OCI-LY7 (cell line): Measurements from ENCODE around the gene TRIM25. TPM values are rescaled to one million over a fixed set of nuclear protein-coding genes. Genes with fewer than 3 reads are reported as not detected.

ENCODE experiments used
- BruUV-seq: library from RNA; stranded (reverse); fragments of 400-500 nt; replicated peaks from 2 replicates; lab custom pipeline; 2021; lab: Mats Ljungman, UMichigan
- CTCF ChIA-PET: fragments of 300-600 bp; sonication (Branson Sonifier 250); formaldehyde crosslinking; loops from one replicate; lab custom pipeline; 2022; ENCODE audit warnings: antibody characterized with exemption; ENCODE audit not compliant: unreplicated experiment; lab: Charles Lee
- POLR2A ChIA-PET: fragments of 300-600 bp; sonication (Branson Sonifier 250); formaldehyde crosslinking; loops from one replicate; lab custom pipeline; 2022; ENCODE audit warnings: antibody characterized with exemption; lab: Charles Lee
- DNase-seq: peaks from one replicate; pipeline ENCODE4 v3.0.0-alpha.2; 2015; ENCODE audit warnings: low spot score
- H2AFZ ChIP-seq: fragments of 200-600 bp; sonication (generic), shearing (Covaris generic); 2 replicates; pipeline ENCODE4 v1.6.1; 2014; ENCODE audit warnings: mild to moderate bottlenecking, antibody characterized with exemption, low read length, moderate library complexity
- H3K27ac ChIP-seq: fragments of 200-600 bp; sonication (generic); 2 replicates; pipeline ENCODE4 v1.5.1; 2014; ENCODE audit warnings: mixed run types, low read depth, mild to moderate bottlenecking, moderate library complexity, low read length, inconsistent platforms; ENCODE audit not compliant: poor library complexity, severe bottlenecking
- H3K36me3 ChIP-seq: fragments of 200-600 bp; sonication (generic); 2 replicates; pipeline ENCODE4 v1.6.1; 2014; ENCODE audit warnings: mild to moderate bottlenecking, antibody characterized with exemption, low read length, moderate library complexity, mixed read lengths; ENCODE audit not compliant: insufficient read depth
- H3K4me1 ChIP-seq: fragments of 200-600 bp; sonication (generic); 2 replicates; pipeline ENCODE4 v1.5.1; 2014; ENCODE audit warnings: mild to moderate bottlenecking, low read length; ENCODE audit not compliant: insufficient read depth, poor library complexity, severe bottlenecking
- H3K4me2 ChIP-seq: fragments of 200-600 bp; sonication (generic); 2 replicates; pipeline ENCODE4 v1.6.1; 2014; ENCODE audit warnings: mild to moderate bottlenecking, low read length
- H3K4me3 ChIP-seq: fragments of 200-600 bp; sonication (generic); 2 replicates; pipeline ENCODE4 v1.5.1; 2014; ENCODE audit warnings: mild to moderate bottlenecking, low read depth, low read length; ENCODE audit not compliant: poor library complexity, severe bottlenecking
- H3K79me2 ChIP-seq: fragments of 200-600 bp; sonication (generic); 2 replicates; pipeline ENCODE4 v1.6.1; 2016; ENCODE audit warnings: low read depth, mild to moderate bottlenecking, low read length, moderate library complexity, mixed read lengths; ENCODE audit not compliant: insufficient read depth
- H3K9me2 ChIP-seq: fragments of 200-600 bp; sonication (generic); 2 replicates; pipeline ENCODE4 v1.6.1; 2016; ENCODE audit warnings: mild to moderate bottlenecking, low read length, mixed read lengths; ENCODE audit not compliant: insufficient read depth
- H3K9me3 ChIP-seq: fragments of 200-600 bp; sonication (generic); 2 replicates; pipeline ENCODE4 v1.6.1; 2014; ENCODE audit warnings: mild to moderate bottlenecking, mixed run types, low read length, mixed read lengths
- H4K20me1 ChIP-seq: fragments of 200-600 bp; sonication (generic); 2 replicates; pipeline ENCODE4 v1.6.1; 2014; ENCODE audit warnings: mild to moderate bottlenecking, antibody characterized with exemption, low read length, moderate library complexity, mixed read lengths; ENCODE audit not compliant: insufficient read depth
- EZH2phosphoT487 ChIP-seq: fragments of 200-600 bp; sonication (generic); IDR thresholded peaks from 2 replicates; pipeline ENCODE4 v1.6.1; 2018; ENCODE audit warnings: low read depth, borderline replicate concordance, mild to moderate bottlenecking, mixed run types, antibody characterized with exemption, low read length, moderate library complexity, mixed read lengths
- intact Hi-C: fragments of 100-400 bp; cut with micrococcal nuclease; formaldehyde crosslinking; loops from one replicate; pipeline ENCODE4 v1.10.0; 2022; ENCODE audit not compliant: unreplicated experiment
- total RNA-seq, 2 experiments: library from RNA; depleted of rRNA in 1 of 2; stranded (reverse); fragments of >200 nt in 1 of 2; shearing (Covaris generic) in 1 of 2; gene quantifications; 2 replicates each; pipeline ENCODE4 v1.2.3, GENCODE V29; 2014 to 2022
- TF ChIP-seq, protein P1 (sequence below): fragments of 200-600 bp; sonication (generic); conservative IDR thresholded peaks from 2 replicates; pipeline ENCODE4 v1.5.1; 2014; ENCODE audit warnings: mild to moderate bottlenecking, antibody characterized with exemption, low read length, moderate library complexity, mixed read lengths

Gene TRIM25
- total RNA-seq, 2 experiments from 2014 or later = 7.8 to 14.2 TPM

DNA sequence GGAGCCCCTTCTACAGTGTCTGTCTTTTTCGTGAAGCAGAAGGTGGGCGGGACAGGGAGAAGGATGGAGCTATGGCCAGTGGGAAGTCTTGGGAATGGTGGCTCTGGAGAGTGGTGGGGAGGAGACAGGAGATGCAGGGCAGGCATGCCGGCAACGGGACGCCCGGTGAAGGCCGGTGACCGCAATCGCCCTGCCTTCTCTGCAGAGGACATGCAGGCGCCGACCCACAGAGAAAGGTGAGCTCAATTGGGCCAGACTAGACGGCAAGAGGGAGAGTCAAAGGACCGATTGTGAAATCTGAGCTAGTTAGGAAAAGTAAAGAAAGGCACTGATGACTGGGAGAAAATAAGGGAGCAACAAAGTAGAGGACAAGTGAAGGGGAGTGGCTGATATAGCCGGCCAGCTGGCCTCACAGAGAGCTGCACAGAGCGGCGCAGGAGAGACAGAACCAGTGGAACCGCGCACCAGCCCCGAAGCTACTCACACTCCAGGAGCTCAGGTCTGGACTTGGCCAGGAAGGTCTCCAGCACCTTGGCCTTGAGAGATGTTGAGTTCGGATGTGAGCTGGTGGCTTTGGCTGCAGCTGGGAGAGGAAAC lies 18.9 kb downstream of the TRIM25 start:
- TF ChIP-seq EZH2phosphoT487 = no peak
- TF ChIP-seq, protein P1, sequence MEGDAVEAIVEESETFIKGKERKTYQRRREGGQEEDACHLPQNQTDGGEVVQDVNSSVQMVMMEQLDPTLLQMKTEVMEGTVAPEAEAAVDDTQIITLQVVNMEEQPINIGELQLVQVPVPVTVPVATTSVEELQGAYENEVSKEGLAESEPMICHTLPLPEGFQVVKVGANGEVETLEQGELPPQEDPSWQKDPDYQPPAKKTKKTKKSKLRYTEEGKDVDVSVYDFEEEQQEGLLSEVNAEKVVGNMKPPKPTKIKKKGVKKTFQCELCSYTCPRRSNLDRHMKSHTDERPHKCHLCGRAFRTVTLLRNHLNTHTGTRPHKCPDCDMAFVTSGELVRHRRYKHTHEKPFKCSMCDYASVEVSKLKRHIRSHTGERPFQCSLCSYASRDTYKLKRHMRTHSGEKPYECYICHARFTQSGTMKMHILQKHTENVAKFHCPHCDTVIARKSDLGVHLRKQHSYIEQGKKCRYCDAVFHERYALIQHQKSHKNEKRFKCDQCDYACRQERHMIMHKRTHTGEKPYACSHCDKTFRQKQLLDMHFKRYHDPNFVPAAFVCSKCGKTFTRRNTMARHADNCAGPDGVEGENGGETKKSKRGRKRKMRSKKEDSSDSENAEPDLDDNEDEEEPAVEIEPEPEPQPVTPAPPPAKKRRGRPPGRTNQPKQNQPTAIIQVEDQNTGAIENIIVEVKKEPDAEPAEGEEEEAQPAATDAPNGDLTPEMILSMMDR = no peak
- Histone ChIP-seq H3K36me3 (no peaks in the 10 kb centered on the region), H3K4me1 (peaks cover 30% of the 10 kb centered on the region), H3K4me2 (no peak overlapping the region), H3K9me3 (no peaks in the 10 kb centered on the region), H3K27ac (no peak overlapping the region), H2AFZ (no peak overlapping the region), H3K79me2 (no peaks in the 10 kb centered on the region), H3K4me3 (no peak overlapping the region), H3K9me2 (no peaks in the 10 kb centered on the region), H4K20me1 (peaks cover 13% of the 10 kb centered on the region; the same call in 1 of the 2 replicates)
- ChIA-PET POLR2A (interaction anchor here (0.5 to 1.2 kb wide), 4 partner anchors 10 to 71 kb away, joined by 3 to 6 read pairs (median 4); no protein-coding TSS in a partner anchor), CTCF (no interaction called here)
- BruUV-seq = no TSS peak
- intact Hi-C loops = no loop called here
- DNase-seq = no peak

DNA sequence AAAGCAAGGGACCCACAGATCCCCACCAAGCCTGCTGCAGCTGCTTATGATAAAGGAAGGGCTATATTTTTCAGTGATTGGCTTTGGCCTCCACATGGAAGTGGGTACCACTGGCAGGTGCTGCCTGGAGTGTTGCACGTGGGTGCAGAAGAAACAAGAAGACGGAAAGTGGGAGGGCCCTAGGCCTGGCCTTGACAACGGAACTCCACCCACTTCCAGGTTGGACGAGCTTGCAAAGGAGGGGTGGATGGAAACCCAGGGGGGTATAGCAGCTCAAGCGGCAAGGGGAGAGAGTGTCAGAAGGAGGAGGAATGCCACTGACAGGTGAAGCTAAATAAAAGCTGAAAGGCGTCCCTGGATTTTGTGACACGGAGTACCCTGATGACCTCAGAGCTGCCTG lies 20.3 kb downstream of the TRIM25 start:
- POLR2A ChIA-PET = interaction anchor here (0.6 kb wide), 1 partner anchor 16 kb away, joined by 9 read pairs; no protein-coding TSS in a partner anchor
- no TSS peak for BruUV-seq
- no peak for DNase-seq
- H3K27ac ChIP-seq = no peak overlapping the region
- no peak overlapping the region for H2AFZ ChIP-seq
- H3K9me3 ChIP-seq = peaks cover 6% of the 10 kb centered on the region; the same call in 1 of the 2 replicates
- intact Hi-C loops = no loop called here
- H3K36me3 ChIP-seq = no peaks in the 10 kb centered on the region
- no peak overlapping the region for H3K4me3 ChIP-seq
- CTCF ChIA-PET = interaction anchor here (0.7 kb wide), 1 partner anchor 31 kb away, joined by 4 read pairs; no protein-coding TSS in a partner anchor
- peaks cover 30% of the 10 kb centered on the region for H3K4me1 ChIP-seq
- no peak for TF ChIP-seq EZH2phosphoT487
- TF ChIP-seq, protein P1 = no peak
- peaks cover 13% of the 10 kb centered on the region; the same call in 1 of the 2 replicates for H4K20me1 ChIP-seq
- H3K4me2 ChIP-seq = no peak overlapping the region
- H3K9me2 ChIP-seq = no peaks in the 10 kb centered on the region
- no peaks in the 10 kb centered on the region for H3K79me2 ChIP-seq

DNA sequence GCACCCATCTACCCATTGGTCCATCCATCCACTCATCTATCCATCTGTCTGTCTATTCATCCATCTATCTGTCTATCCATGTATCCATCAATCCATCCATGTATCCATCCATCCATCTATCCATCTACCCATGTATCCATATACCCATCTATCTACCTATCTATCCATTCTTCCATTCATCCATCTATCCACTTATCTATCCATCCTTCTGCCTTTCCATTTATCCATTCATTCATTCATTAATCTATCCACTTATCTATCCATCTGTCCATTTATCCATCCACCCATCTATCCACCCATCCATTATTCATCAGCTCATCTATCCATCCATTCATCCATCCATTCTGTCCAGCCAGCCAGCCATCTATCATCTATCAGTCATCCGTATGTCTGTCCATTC lies 21.5 kb downstream of the TRIM25 start:
- Histone ChIP-seq H3K4me3 (no peak overlapping the region), H3K4me1 (peaks cover 20% of the 10 kb centered on the region), H4K20me1 (peaks cover 11% of the 10 kb centered on the region; the same call in 1 of the 2 replicates), H3K4me2 (no peak overlapping the region), H3K9me3 (peaks cover 9% of the 10 kb centered on the region; the same call in 1 of the 2 replicates), H3K9me2 (no peaks in the 10 kb centered on the region), H3K27ac (no peak overlapping the region), H2AFZ (no peak overlapping the region), H3K79me2 (no peaks in the 10 kb centered on the region), H3K36me3 (no peaks in the 10 kb centered on the region)
- intact Hi-C loops = no loop called here
- CTCF ChIA-PET = no interaction called here
- no peak for DNase-seq
- no TSS peak for BruUV-seq
- TF ChIP-seq, protein P1 = no peak
- TF ChIP-seq EZH2phosphoT487 = no peak
- POLR2A ChIA-PET = no interaction called here
